HG03565 (cell line): ENCODE measurements around the gene GRIA3.

Experiments
- ATAC-seq: cut with Tn5 transposase; IDR thresholded peaks from one replicate; pipeline ENCODE4 v1.9.1; 2021; ENCODE audit warnings: mild to moderate bottlenecking, moderate library complexity; ENCODE audit not compliant: unreplicated experiment

The GRIA3 gene

GRCh38 chrX:123184219-123184865 lies at the start of gene GRIA3:
Gene GRIA3 (plus strand): TSS chrX:123184278. CDS start chrX:123184536, 258 bp downstream.
- no peak for ATAC-seq

DNA sequence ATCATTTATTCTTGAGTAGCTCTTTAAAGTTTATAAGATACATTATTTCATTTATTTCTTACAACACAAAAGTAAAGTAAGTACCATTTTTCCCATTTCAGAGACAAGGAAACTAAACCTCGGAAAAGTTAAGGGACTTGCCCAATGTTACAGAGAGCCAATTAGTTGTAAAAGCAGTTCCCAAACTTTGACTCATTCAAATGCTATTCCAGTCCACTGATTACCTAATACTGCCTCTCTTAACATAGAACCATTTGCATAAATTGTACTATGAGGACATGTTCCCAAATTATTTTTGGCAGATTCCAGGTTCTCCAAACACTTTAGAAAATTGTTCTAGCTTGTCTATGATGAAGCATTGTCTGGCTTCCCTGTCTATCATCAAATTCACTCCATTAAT lies 45.6 kb upstream of the GRIA3 start:
- no peak for ATAC-seq

DNA sequence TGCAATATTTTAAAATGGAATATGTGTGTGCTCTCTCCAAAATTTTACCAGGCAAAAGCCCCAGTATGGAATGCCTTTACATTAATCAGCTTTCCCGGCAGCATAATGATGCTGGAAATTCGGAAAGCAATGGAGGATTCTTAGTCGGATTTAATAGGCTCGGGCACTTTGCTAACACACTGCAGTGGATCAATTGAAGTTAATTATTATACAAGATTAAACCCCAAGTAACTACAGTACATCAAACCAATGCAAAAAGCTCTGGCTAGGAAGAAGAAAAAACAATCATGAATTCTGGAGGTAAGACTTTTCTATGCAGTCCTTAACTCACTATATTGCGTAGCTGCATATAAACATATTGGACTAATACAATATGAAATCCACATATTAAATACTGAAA lies 43.6 kb upstream of the GRIA3 start:
- ATAC-seq: no peak

- no peak for ATAC-seq
These were observed 43.2 kb upstream of the GRIA3 start for GRCh38 chrX:123140904-123141303.

DNA sequence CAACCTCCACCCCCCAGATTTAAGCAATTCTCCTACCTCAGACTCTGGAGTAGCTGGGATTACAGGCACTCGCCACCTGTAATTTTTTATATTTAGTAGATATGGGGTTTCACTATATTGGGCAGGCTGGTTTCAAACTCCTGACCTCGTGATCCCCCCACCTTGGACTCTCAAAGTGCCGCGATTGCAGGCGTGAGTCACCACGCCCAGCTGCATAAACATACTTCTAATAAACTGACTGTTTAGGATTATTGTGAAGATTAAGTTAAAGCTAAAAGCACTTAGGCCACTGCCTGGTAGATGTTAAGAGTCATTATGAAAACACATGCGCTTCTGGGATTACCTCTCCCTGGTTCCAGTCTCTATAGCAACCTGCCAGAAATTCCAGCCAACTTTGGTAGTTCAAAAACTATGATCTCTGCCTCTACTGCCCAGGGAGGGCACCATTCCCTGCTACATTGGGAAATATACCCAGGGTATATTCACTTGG lies 30.2 kb upstream of the GRIA3 start:
- no peak for ATAC-seq

DNA sequence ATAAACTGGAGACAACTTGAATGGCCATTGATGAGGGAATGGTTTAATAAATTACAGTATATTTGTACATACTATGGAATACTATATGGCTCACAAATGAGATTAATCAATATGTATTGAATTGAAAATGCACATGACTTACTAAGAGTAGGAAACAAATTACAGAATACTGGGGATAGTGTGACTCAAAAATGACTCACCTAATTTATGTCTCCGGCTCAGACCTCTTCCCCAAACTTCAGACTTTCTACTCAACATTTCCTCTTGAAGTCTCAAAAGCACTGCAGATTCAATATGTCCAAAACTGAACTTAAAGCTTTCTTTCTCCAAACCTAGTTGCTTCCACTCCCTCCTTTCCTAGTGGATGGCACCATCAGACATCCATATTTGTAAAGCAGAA lies 28.8 kb upstream of the GRIA3 start:
- ATAC-seq: no peak

GRCh38 chrX:123157586-123157985 lies 26.5 kb upstream of the GRIA3 start:
- ATAC-seq: no peak

- ATAC-seq: no peak
These were observed 24.7 kb upstream of the GRIA3 start for GRCh38 chrX:123159403-123159802.

GRCh38 chrX:123167621-123168020 lies 16.5 kb upstream of the GRIA3 start:
- ATAC-seq: no peak

DNA sequence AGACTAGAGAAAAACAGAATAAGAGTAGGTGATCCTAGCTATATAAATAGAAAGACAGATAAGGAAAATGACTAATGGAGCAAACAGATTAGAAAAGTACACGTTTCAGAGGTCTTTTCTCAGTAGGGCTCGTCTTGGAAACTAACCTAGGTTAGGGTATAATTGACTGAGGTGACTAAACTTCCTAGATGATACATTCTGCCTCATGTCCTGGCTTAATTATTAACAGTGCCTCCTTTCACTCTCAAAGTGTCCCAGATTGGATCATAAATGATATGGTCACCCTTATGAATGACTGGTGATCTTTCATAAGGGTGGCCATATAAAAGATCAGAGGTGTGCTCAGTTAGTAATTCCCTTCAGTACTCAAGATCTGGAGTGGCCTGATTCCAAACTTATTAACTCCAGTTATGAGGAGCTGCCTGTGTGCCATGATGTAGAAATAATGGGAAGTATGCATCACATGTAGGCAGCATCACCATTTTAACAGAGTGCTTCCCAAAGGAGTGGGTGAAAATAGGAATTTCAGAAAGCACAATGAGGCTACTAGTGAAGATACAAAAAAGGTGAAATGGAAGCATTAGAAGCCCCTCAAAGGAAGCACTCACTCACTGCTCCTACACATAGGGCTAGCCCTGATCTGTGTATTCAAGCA lies 14.7 kb upstream of the GRIA3 start:
- no peak for ATAC-seq

DNA sequence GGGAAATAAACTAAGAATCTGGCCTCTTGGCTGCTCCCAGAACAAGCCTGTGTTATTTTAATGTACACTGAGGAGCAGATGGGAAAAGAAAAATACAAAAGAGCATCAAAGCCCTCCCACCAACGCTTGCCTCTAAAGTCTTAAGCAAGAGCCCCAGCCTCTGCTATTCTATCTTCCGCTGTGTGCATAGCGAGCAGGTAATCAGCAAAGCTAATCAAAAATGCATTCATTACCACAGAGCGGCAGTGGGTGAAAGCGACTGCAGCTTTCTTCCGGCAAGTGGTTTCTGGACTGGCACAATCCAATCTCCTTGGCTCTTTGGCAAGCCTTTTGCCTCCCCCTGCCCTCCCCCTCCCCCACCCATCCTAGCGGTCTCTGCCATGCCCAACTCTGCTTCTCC lies 13.5 kb upstream of the GRIA3 start:
- ATAC-seq: no peak

- ATAC-seq: no peak
These were observed 12.3 kb upstream of the GRIA3 start for GRCh38 chrX:123171781-123172180.

- ATAC-seq: no peak
These were observed 11.2 kb upstream of the GRIA3 start for GRCh38 chrX:123172869-123173268.

DNA sequence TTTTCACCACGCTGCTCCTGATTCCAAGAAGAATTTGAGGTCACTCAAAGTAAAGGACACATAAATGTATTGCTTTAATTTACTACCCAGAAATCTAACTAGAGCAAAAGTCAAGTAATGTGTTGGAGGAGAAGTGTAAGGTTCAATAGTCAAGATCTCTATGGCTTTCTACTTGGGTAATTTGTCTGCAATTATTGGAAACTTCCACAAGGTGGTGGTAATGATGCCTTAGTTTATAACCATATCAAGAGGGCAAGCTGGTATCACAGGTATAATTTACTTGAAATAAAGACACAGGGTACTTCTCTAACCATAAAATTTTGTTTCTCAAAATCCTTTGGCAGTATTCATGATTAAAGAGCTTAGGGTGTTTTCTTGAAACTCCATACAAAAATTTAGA lies 10.2 kb upstream of the GRIA3 start:
- no peak for ATAC-seq

DNA sequence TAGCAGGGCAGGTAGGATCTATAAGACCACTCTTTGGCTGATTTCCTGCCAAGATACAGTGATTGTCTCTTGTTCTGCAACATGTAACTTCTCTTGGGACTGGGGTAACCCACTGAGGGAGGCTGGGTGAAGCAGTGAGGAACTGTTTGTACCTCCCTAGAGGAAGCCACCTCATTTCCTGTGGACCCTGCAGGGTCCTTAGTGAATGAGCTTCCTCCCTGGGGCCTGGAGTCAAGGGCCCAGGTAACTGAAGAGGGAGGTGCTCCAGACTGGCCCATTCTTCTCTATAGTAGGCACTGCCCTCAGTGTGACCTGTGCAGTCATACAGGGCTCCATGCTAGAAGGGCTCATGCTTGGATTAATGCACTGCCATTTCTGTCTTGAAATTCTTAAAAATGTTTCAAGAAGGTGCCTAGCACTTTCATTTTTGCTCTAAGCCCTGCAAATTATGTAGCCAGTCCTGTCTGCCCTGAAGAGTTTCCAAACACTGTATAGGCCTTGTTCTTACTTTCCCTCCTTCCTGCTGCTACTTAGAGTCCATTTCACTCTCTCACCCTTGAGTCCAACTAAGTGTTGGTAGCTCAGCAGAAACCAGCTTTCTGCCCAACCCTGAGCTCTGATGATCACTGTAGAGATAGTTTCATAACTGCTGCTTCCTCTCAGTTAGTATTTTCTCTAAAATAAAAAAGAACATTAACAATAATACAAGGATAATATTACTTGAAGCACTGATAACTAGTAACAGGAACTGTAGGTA lies 8.5 kb upstream of the GRIA3 start:
- ATAC-seq: no peak

DNA sequence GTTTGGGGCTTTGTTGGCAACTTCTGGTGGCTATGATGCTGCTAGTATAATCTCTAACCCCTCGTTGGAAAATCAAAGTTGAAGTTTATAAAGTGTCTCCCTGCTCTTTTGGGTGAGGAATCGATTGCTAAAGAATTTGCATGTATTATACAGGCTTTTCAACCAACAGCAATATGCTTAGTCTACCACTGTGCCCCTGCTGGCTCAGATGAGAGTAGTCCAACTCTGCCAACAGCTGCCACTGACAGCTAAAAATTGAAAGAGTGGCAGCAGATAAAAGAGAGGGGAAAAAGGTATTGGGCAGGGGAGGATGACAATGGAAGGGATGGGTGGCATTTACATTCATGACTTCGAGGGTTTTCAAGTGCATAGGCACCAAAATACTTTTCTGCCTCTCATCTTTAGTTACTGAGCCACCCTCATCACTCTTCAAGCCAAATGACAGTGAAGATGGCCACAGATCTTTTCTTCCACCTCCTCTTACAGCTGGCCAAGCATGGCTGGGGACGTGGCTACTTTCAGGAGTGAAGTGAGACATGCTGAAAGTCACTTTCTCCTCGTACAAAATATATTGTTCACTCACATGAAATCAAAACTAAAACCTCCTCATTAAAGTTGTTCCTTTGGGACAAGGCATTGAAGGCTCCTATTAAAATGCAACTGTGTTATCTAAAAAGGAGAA lies 2.7 kb upstream of the GRIA3 start:
- ATAC-seq: no peak

DNA sequence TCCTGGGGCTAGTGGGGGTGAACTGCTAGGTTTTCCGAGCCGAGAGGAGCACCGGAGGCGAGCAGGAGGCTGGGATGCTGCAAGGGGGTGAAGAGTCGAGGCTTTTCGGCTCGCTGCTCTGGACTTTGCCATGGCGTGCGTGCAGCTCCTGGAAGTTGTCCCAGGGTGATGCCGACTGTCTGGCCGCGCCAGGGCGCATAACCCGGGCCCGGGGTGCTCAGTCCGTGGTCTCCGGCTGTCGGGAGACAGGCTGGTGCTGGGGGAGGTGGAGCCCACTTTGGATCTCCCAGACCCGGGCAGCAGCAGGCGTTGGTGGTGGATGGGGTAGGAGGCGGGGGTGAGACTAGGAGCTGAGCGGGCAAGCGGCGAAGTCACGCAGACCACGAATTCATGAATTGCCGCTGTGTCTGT lies 793 bp downstream of the GRIA3 start:
- no peak for ATAC-seq

DNA sequence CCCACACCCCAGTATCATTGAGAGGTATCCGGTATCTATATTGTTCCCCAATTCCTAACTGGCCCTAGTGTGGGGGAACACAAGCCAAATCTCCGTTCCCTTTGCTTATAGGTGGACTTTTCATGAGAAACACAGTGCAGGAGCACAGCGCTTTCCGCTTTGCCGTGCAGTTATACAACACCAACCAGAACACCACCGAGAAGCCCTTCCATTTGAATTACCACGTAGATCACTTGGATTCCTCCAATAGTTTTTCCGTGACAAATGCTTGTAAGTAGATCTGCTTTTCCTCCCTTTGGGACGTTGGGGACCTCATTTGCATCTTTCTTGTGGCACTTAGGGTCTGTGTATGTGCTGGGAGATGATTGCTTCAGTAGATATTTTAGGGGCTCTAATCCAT lies 1.6 kb downstream of the GRIA3 start:
- ATAC-seq: no peak

DNA sequence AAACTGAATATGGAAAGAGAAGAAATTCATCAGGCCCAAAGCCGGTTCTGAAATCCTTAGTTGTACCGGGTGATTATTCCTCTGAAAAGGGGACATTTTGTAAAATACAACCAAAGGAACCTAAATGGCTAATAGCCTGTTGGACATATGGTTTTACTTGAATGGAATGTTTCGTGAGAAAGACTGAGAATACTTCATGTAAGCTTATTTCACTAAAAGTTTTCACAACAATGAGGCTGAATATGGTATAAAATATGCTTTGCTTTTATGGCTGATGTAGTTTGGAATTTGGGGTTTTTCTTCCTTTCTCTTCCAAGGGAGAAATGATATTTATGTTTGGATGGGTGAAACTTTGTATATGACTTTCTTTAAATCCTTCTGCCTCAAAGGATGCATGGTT lies 2.7 kb downstream of the GRIA3 start:
- no peak for ATAC-seq

GRCh38 chrX:123188081-123188480 lies 4.0 kb downstream of the GRIA3 start:
- ATAC-seq: no peak

GRCh38 chrX:123189338-123189737 lies 5.3 kb downstream of the GRIA3 start:
- ATAC-seq: no peak
